ENCODE measurements around the gene BEST4.

GRCh38 chr1:44834328-44834727 is 46.4 kb upstream of the BEST4 start:
- TF ChIP-seq EP300 (IDR thresholded peaks at IDR 0.05; ENCODE audit: low read depth in 2 of 2, low read length in 2 of 2) (no peak), EP300 (CRISPR knock-in tag; IDR thresholded peaks at IDR 0.05; ENCODE audit: borderline replicate concordance) (no peak), PHF8 (CRISPR knock-in tag; IDR thresholded peaks at IDR 0.05) (no peak), CREB1 (IDR thresholded peaks at IDR 0.05) (no peak), CREB1 (CRISPR knock-in tag; IDR thresholded peaks at IDR 0.05) (no peak), ELF4 (CRISPR knock-in tag; IDR thresholded peaks at IDR 0.05; ENCODE audit: borderline replicate concordance) (no peak), ZNF263 (CRISPR knock-in tag; IDR thresholded peaks at IDR 0.05) (no peak), POLR2AphosphoS5 (IDR thresholded peaks at IDR 0.05; ENCODE audit: low read depth, low read length) (no peak), HOXA7 (CRISPR knock-in tag; IDR thresholded peaks at IDR 0.05) (no peak), ZNF468 (CRISPR knock-in tag; IDR thresholded peaks at IDR 0.05) (no peak), ATM (IDR thresholded peaks at IDR 0.05; ENCODE audit: borderline replicate concordance) (no peak)
- TF ChIP-seq, protein P1, sequence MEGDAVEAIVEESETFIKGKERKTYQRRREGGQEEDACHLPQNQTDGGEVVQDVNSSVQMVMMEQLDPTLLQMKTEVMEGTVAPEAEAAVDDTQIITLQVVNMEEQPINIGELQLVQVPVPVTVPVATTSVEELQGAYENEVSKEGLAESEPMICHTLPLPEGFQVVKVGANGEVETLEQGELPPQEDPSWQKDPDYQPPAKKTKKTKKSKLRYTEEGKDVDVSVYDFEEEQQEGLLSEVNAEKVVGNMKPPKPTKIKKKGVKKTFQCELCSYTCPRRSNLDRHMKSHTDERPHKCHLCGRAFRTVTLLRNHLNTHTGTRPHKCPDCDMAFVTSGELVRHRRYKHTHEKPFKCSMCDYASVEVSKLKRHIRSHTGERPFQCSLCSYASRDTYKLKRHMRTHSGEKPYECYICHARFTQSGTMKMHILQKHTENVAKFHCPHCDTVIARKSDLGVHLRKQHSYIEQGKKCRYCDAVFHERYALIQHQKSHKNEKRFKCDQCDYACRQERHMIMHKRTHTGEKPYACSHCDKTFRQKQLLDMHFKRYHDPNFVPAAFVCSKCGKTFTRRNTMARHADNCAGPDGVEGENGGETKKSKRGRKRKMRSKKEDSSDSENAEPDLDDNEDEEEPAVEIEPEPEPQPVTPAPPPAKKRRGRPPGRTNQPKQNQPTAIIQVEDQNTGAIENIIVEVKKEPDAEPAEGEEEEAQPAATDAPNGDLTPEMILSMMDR (CRISPR knock-in tag; IDR thresholded peaks at IDR 0.05): no peak

All from HepG2 (cell line).